GM23338 (cell line): ENCODE results near the gene PLEKHA7. TPM values are rescaled to one million over a fixed set of nuclear protein-coding genes. Genes with fewer than 3 reads are reported as not detected.

ENCODE experiments used
- ATAC-seq: fragments of 200-7000 bp; cut with Tn5 transposase; 3 replicates; pipeline ENCODE4 v1.9.1; 2020
- DNase-seq: peaks from one replicate; pipeline ENCODE4 v3.0.0-alpha.2; 2015; ENCODE audit warnings: low spot score
- H2AFZ ChIP-seq: fragments of 200-600 bp; sonication (generic); 2 replicates; pipeline ENCODE4 v1.8.0; 2016; ENCODE audit warnings: antibody characterized with exemption, mild to moderate bottlenecking, moderate library complexity
- H3F3A ChIP-seq: fragments of 200-600 bp; sonication (generic); replicated peaks from 2 replicates; pipeline ENCODE4 v1.8.0; 2017; ENCODE audit warnings: antibody characterized with exemption, mixed run types, low read depth
- H3K27ac ChIP-seq: fragments of 200-600 bp; sonication (generic); 2 replicates; pipeline ENCODE4 v1.6.1; 2016; ENCODE audit warnings: low read depth
- H3K27me3 ChIP-seq: fragments of 200-600 bp; sonication (generic); 2 replicates; pipeline ENCODE4 v1.8.0; 2016; ENCODE audit warnings: mild to moderate bottlenecking, mixed run types, moderate library complexity; ENCODE audit not compliant: insufficient read depth
- H3K36me3 ChIP-seq: fragments of 200-600 bp; sonication (generic); 2 replicates; pipeline ENCODE4 v1.8.0; 2016; ENCODE audit warnings: mild to moderate bottlenecking; ENCODE audit not compliant: insufficient read depth
- H3K4me1 ChIP-seq: fragments of 200-600 bp; sonication (generic); 2 replicates; pipeline ENCODE4 v1.8.0; 2016; ENCODE audit warnings: mild to moderate bottlenecking, moderate library complexity; ENCODE audit not compliant: insufficient read depth
- H3K4me2 ChIP-seq: fragments of 200-600 bp; sonication (generic); 2 replicates; pipeline ENCODE4 v1.7.1; 2017; ENCODE audit warnings: mixed run types
- H3K4me3 ChIP-seq: fragments of 200-600 bp; sonication (generic); 2 replicates; pipeline ENCODE4 v1.6.1; 2016; ENCODE audit warnings: mixed run types
- H3K79me2 ChIP-seq: fragments of 200-600 bp; sonication (generic); replicated peaks from 2 replicates; pipeline ENCODE4 v1.8.0; 2017; ENCODE audit warnings: mild to moderate bottlenecking; ENCODE audit not compliant: insufficient read depth
- H3K9me2 ChIP-seq: fragments of 200-600 bp; sonication (generic); 2 replicates; pipeline ENCODE4 v1.8.0; 2017; ENCODE audit not compliant: insufficient read depth
- H4K20me1 ChIP-seq: fragments of 200-600 bp; sonication (generic); replicated peaks from 2 replicates; pipeline ENCODE4 v1.8.0; 2017; ENCODE audit warnings: mild to moderate bottlenecking; ENCODE audit not compliant: insufficient read depth
- H3K27ac Mint-ChIP-seq: 2 replicates; pipeline ENCODE4 v1.8.0; 2020; ENCODE audit warnings: inconsistent platforms, mild to moderate bottlenecking, moderate library complexity, mixed read lengths
- H3K27me3 Mint-ChIP-seq: 3 replicates; pipeline ENCODE4 v1.8.0; 2022; ENCODE audit warnings: low read depth, mild to moderate bottlenecking, moderate library complexity, mixed read lengths, inconsistent platforms; ENCODE audit not compliant: insufficient read depth, poor library complexity
- H3K36me3 Mint-ChIP-seq: 3 replicates; pipeline ENCODE4 v1.8.0; 2021; ENCODE audit warnings: low read depth, mild to moderate bottlenecking, inconsistent platforms, moderate library complexity, mixed read lengths
- H3K4me1 Mint-ChIP-seq: 3 replicates; pipeline ENCODE4 v1.8.0; 2020; ENCODE audit warnings: mild to moderate bottlenecking, inconsistent platforms, mixed read lengths
- H3K4me3 Mint-ChIP-seq: 3 replicates; pipeline ENCODE4 v1.8.0; 2021; ENCODE audit warnings: moderate library complexity, mild to moderate bottlenecking, inconsistent platforms, mixed read lengths
- H3K9me3 Mint-ChIP-seq: 3 replicates; pipeline ENCODE4 v1.8.0; 2020; ENCODE audit warnings: moderate library complexity, mild to moderate bottlenecking, inconsistent platforms, mixed read lengths
- CREB1 ChIP-seq: fragments of 250-450 bp; sonication (Bioruptor Pico); IDR thresholded peaks from 2 replicates; pipeline ENCODE4 v1.5.0; 2020; ENCODE audit warnings: low read depth, mild to moderate bottlenecking, moderate library complexity
- CTCF ChIP-seq, 2 experiments: fragments of 200-600 bp in 1 of 2; sonication (generic) in 1 of 2; conservative IDR thresholded peaks; 2 replicates each; pipeline versions ENCODE4 v1.5.1 to v1.6.1; 2016 to 2017; ENCODE audit warnings: antibody characterized with exemption in 2 of 2, low read depth in 2 of 2, mild to moderate bottlenecking in 2 of 2, moderate library complexity in 1 of 2
- JUNB ChIP-seq: IDR thresholded peaks from one replicate; pipeline ENCODE4 v1.6.1; 2016; ENCODE audit warnings: antibody characterized with exemption; ENCODE audit not compliant: unreplicated experiment
- NANOG ChIP-seq: IDR thresholded peaks from 2 replicates; pipeline ENCODE4 v1.6.1; 2016; ENCODE audit warnings: antibody characterized with exemption, borderline replicate concordance
- POLR2AphosphoS5 ChIP-seq: IDR thresholded peaks from 2 replicates; pipeline ENCODE4 v1.6.1; 2016; ENCODE audit warnings: antibody characterized with exemption, low read depth
- REST ChIP-seq: IDR thresholded peaks from one replicate; pipeline ENCODE4 v1.6.1; 2018; ENCODE audit warnings: antibody characterized with exemption; ENCODE audit not compliant: unreplicated experiment
- ZNF462 ChIP-seq: fragments of 250-450 bp; sonication (Bioruptor Pico); IDR thresholded peaks from 2 replicates; pipeline ENCODE4 v1.5.0; 2020; ENCODE audit warnings: mild to moderate bottlenecking, moderate library complexity
- polyA plus RNA-seq: library from polyadenylated mRNA; unstranded; fragments of >200 nt; fragmentation: Nextera tagmentation; extraction: Ambion mirVana; gene quantifications from 2 replicates; pipeline ENCODE4 v1.2.1, GENCODE V29; 2016
- total RNA-seq: library from RNA; depleted of rRNA; stranded (reverse); fragments of >200 nt; shearing (Covaris generic); gene quantifications from 2 replicates; pipeline ENCODE4 v1.2.3, GENCODE V29; 2014

The PLEKHA7 gene
- total and polyA plus RNA-seq, 2 experiments from 2014 or later = 9.7 to 15.8 TPM

- no peak for DNase-seq
- H3K36me3 ChIP-seq = no peaks in the 10 kb centered on the region
- H3K4me1 ChIP-seq = peaks cover 18% of the 10 kb centered on the region
- Mint-ChIP-seq H3K4me3 (no peak overlapping the region), H3K4me1 (peaks cover 74% of the 10 kb centered on the region), H3K27ac (no peak overlapping the region), H3K9me3 (no peaks in the 10 kb centered on the region), H3K36me3 (no peaks in the 10 kb centered on the region; the same call in 2 of the 3 replicates), H3K27me3 (peaks cover 13% of the 10 kb centered on the region)
- no peak for ATAC-seq
- H3K27ac ChIP-seq = no peak overlapping the region
- H3K9me2 ChIP-seq = 0 out of 2 replicates have a peak, but pooled peaks cover 5% of the 10 kb centered on the region
- TF ChIP-seq ZNF462 (CRISPR knock-in tag) (no peak), CTCF (conservative IDR thresholded peaks at IDR 0.05; ENCODE audit: low read depth in 2 of 2) (no peak), NANOG (no peak), JUNB (no peak), REST (no peak), POLR2AphosphoS5 (no peak), CREB1 (CRISPR knock-in tag) (no peak)
- peaks cover 15% of the 10 kb centered on the region for H3K79me2 ChIP-seq
- H3K4me2 ChIP-seq = no peak overlapping the region
- H2AFZ ChIP-seq = no peak overlapping the region
- H3K27me3 ChIP-seq = no peaks in the 10 kb centered on the region
- no peak overlapping the region for H3K4me3 ChIP-seq
- H3F3A ChIP-seq = no peaks in the 10 kb centered on the region
- peaks cover 16% of the 10 kb centered on the region; the same call in 1 of the 2 replicates for H4K20me1 ChIP-seq
Observed at GRCh38 chr11:16982809-16983208, 31.4 kb downstream of the PLEKHA7 start.
